HEK293T (cell line): ENCODE measurements around the gene CA12.

Experiments
- ARNT ChIP-seq: fragments of 450-650 bp; IDR thresholded peaks from 2 replicates; pipeline ENCODE4 v1.6.1; 2017; ENCODE audit warnings: mild to moderate bottlenecking
- CTBP1 ChIP-seq: fragments of 450-650 bp; IDR thresholded peaks from 2 replicates; pipeline ENCODE4 v1.6.1; 2016; ENCODE audit warnings: borderline replicate concordance
- FOXM1 ChIP-seq: fragments of 450-650 bp; IDR thresholded peaks from 2 replicates; pipeline ENCODE4 v1.6.1; 2017; ENCODE audit warnings: mild to moderate bottlenecking, borderline replicate concordance
- HDGF ChIP-seq: fragments of 450-650 bp; IDR thresholded peaks from 2 replicates; pipeline ENCODE4 v1.6.1; 2017; ENCODE audit warnings: antibody characterized with exemption, borderline replicate concordance
- SP1 ChIP-seq: fragments of 450-650 bp; IDR thresholded peaks from 2 replicates; pipeline ENCODE4 v1.6.1; 2017

DNA sequence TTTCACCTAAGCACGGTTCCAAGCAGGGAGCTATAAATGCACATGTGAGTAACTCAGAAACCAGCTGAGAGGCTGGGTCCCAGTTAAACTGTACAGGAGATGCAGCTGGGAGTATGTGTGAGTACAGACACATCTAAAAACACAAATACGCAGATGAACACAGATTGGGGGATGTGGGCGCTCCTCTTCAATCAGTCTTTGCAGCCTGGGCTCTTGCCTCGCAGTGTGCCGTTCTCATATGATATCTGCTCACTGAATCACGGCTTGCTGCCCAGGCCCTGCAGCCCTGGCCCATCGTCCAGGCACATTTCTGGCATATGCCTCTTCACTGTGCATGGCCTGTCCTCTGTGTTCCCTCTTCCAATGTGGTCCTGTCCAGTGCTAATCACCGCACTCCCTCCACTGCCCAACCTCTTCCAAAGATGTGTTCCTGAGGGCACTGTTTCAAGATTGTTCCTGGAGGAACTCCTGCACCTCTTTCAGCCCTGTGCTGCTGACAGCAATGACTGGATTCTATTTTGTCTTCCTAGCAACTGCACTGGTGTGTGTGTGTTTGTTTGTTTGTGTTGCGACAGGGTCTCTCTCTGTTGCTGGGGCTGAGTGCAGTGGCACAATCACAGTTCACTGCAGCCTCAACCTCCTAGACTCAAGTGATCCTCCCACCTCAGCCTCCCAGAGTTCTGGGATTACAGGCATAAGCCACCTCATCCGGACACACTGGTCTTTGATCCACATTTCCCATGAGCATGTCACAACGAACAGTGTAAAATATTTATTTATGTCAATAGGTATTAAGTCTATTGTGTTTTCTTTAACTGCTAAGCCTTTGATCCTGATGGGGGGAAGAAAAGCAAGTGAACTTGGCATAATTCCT, 17.0 kb downstream of the CA12 start:
- no peak for TF ChIP-seq HDGF
- TF ChIP-seq SP1, result no peak
- TF ChIP-seq CTBP1, result no peak
- no peak for TF ChIP-seq FOXM1
- TF ChIP-seq ARNT, result no peak
